HCT116 (cell line): ENCODE data around the gene SEPTIN2. TPM values are rescaled to one million over a fixed set of nuclear protein-coding genes. Genes with fewer than 3 reads are reported as not detected.

Source experiments
- ATAC-seq: fragments of 200-7000 bp; cut with Tn5 transposase; 2 replicates; pipeline ENCODE4 v1.9.1; 2020; ENCODE audit warnings: mild to moderate bottlenecking, moderate library complexity
- BruUV-seq: library from RNA; stranded (reverse); fragments of 400-500 nt; replicated peaks from 2 replicates; lab custom pipeline; 2021; lab: Mats Ljungman, UMichigan
- CTCF ChIA-PET: fragments of 300-600 bp; sonication (Branson Sonifier 250); formaldehyde crosslinking; loops from one replicate; lab custom pipeline; 2021; ENCODE audit warnings: antibody characterized with exemption; lab: Charles Lee
- POLR2A ChIA-PET: fragments of 300-600, 350-600 bp; sonication (Branson Sonifier 250); formaldehyde crosslinking; loops from one replicate; lab custom pipeline; 2021; ENCODE audit warnings: antibody characterized with exemption; lab: Charles Lee
- RAD21 ChIA-PET, 2 experiments: fragments of 300-600 bp; sonication (Branson Sonifier 250); formaldehyde crosslinking; loops; one replicate each; lab custom pipeline; 2023; ENCODE audit warnings: low total read pairs in 2 of 2; ENCODE audit not compliant: uncharacterized antibody in 2 of 2, unreplicated experiment in 2 of 2, low non-redundant PET in 1 of 2; lab: Charles Lee
- DNase-seq: peaks from one replicate; pipeline ENCODE4 v3.0.0-alpha.2; 2010; ENCODE audit warnings: low read depth, low spot score
- H2AFZ ChIP-seq: fragments of 200-600 bp; shearing (Covaris generic), sonication (generic); 2 replicates; pipeline ENCODE4 v1.6.1; 2017; ENCODE audit warnings: low read depth, mixed run types, mixed read lengths, antibody characterized with exemption, low read length; ENCODE audit not compliant: poor library complexity, severe bottlenecking
- H3K27ac ChIP-seq: 2 replicates; pipeline ENCODE4 v1.5.1; 2012; ENCODE audit warnings: low read depth, low read length
- H3K27me3 ChIP-seq: fragments of 200-600 bp; sonication (generic); 2 replicates; pipeline ENCODE4 v1.6.1; 2016; ENCODE audit warnings: mixed run types, low read length, mixed read lengths; ENCODE audit not compliant: insufficient read depth
- H3K36me3 ChIP-seq, 2 experiments: fragments of 200-500 bp in 1 of 2; fragments of 200-600 bp in 1 of 2; sonication (Bioruptor generic) in 1 of 2; sonication (generic) in 1 of 2; 2 replicates each; pipeline versions ENCODE4 v1.5.1 to v1.6.1; 2014 to 2016; ENCODE audit warnings: low read length in 2 of 2, inconsistent platforms in 1 of 2, mixed read lengths in 1 of 2, mixed run types in 1 of 2; ENCODE audit not compliant: insufficient read depth in 2 of 2, control insufficient read depth in 1 of 2
- H3K4me1 ChIP-seq, 2 experiments: fragments of 200-600 bp in 1 of 2; sonication (generic) in 1 of 2; 2 replicates each; pipeline versions ENCODE4 v1.5.1 to v1.6.1; 2012 to 2017; ENCODE audit warnings: low read length in 2 of 2, inconsistent platforms in 1 of 2, mild to moderate bottlenecking in 1 of 2, mixed read lengths in 1 of 2, mixed run types in 1 of 2, moderate library complexity in 1 of 2; ENCODE audit not compliant: insufficient read depth in 2 of 2, control insufficient read depth in 1 of 2
- H3K4me2 ChIP-seq: fragments of 200-600 bp; sonication (generic); 2 replicates; pipeline ENCODE4 v1.6.1; 2017; ENCODE audit warnings: mixed run types, low read length, mixed read lengths
- H3K4me3 ChIP-seq, 2 experiments: fragments of 200-600 bp in 1 of 2; sonication (generic) in 1 of 2; replicated peaks in 1 of 2; 2 replicates each; pipeline ENCODE4 v1.5.1; 2011 to 2016; ENCODE audit warnings: low read length in 2 of 2, control low read depth in 1 of 2, low read depth in 1 of 2, mild to moderate bottlenecking in 1 of 2, mixed read lengths in 1 of 2, mixed run types in 1 of 2
- H3K79me2 ChIP-seq: fragments of 200-600 bp; sonication (generic); 2 replicates; pipeline ENCODE4 v1.6.1; 2017; ENCODE audit warnings: mild to moderate bottlenecking, mixed run types, low read length, moderate library complexity, mixed read lengths; ENCODE audit not compliant: insufficient read depth
- H3K9ac ChIP-seq: fragments of 200-600 bp; sonication (generic); 2 replicates; pipeline ENCODE4 v1.6.1; 2016; ENCODE audit warnings: low read length, mixed read lengths
- H3K9me2 ChIP-seq: fragments of 200-600 bp; sonication (generic), shearing (Covaris generic); 2 replicates; pipeline ENCODE4 v1.6.1; 2017; ENCODE audit warnings: mixed run types, mild to moderate bottlenecking, moderate library complexity; ENCODE audit not compliant: insufficient read depth
- H3K9me3 ChIP-seq, 2 experiments: fragments of 200-500 bp in 1 of 2; fragments of 200-600 bp in 1 of 2; sonication (Bioruptor generic) in 1 of 2; sonication (generic) in 1 of 2; 2 replicates each; pipeline ENCODE4 v1.6.1; 2014 to 2017; ENCODE audit warnings: low read length in 2 of 2, mixed read lengths in 2 of 2, inconsistent platforms in 1 of 2, low read depth in 1 of 2, mild to moderate bottlenecking in 1 of 2, mixed run types in 1 of 2, moderate library complexity in 1 of 2; ENCODE audit not compliant: control insufficient read depth in 1 of 2, insufficient read depth in 1 of 2
- H4K20me1 ChIP-seq: fragments of 200-600 bp; sonication (generic), shearing (Covaris generic); 2 replicates; pipeline ENCODE4 v1.6.1; 2017; ENCODE audit warnings: mixed run types, mild to moderate bottlenecking, moderate library complexity; ENCODE audit not compliant: insufficient read depth
- CBX3 ChIP-seq: IDR thresholded peaks from 2 replicates; pipeline ENCODE4 v1.6.1; 2012; ENCODE audit warnings: low read depth
- CEBPB ChIP-seq: IDR thresholded peaks from 2 replicates; pipeline ENCODE4 v1.6.1; 2012; ENCODE audit warnings: low read depth
- CTCF ChIP-seq, 3 experiments: fragments of 200-600 bp in 1 of 3; sonication (generic) in 1 of 3; IDR thresholded peaks in 2 of 3; conservative IDR thresholded peaks in 1 of 3; 2 replicates each; pipeline ENCODE4 v1.5.1; 2012 to 2017; ENCODE audit warnings: low read depth in 2 of 3, low read length in 2 of 3, antibody characterized with exemption in 1 of 3, borderline replicate concordance in 1 of 3, control low read depth in 1 of 3, mild to moderate bottlenecking in 1 of 3, mixed read lengths in 1 of 3, mixed run types in 1 of 3, moderate library complexity in 1 of 3; ENCODE audit not compliant: insufficient read depth in 1 of 3
- EZH2 ChIP-seq: fragments of 200-600 bp; sonication (generic); IDR thresholded peaks from 2 replicates; pipeline ENCODE4 v1.6.1; 2017; ENCODE audit warnings: antibody characterized with exemption, mixed run types
- EZH2phosphoT487 ChIP-seq: fragments of 200-600 bp; IDR thresholded peaks from 2 replicates; pipeline ENCODE4 v1.6.1; 2018; ENCODE audit warnings: antibody characterized with exemption, borderline replicate concordance
- JUND ChIP-seq: IDR thresholded peaks from 2 replicates; pipeline ENCODE4 v1.6.1; 2012
- MAX ChIP-seq: IDR thresholded peaks from 2 replicates; pipeline ENCODE4 v1.6.1; 2012
- POLR2AphosphoS5 ChIP-seq: IDR thresholded peaks from 2 replicates; pipeline ENCODE4 v1.6.1; 2011; ENCODE audit warnings: mild to moderate bottlenecking, low read depth, low read length, moderate library complexity
- RAD21 ChIP-seq: IDR thresholded peaks from 2 replicates; pipeline ENCODE4 v1.6.1; 2012; ENCODE audit warnings: low read depth, mild to moderate bottlenecking
- REST ChIP-seq: IDR thresholded peaks from 2 replicates; pipeline ENCODE4 v1.6.1; 2012; ENCODE audit warnings: low read depth
- SIN3A ChIP-seq: IDR thresholded peaks from 2 replicates; pipeline ENCODE4 v1.6.1; 2012; ENCODE audit warnings: low read depth
- SP1 ChIP-seq: IDR thresholded peaks from 2 replicates; pipeline ENCODE4 v1.6.1; 2012; ENCODE audit warnings: low read depth
- SRF ChIP-seq: IDR thresholded peaks from 2 replicates; pipeline ENCODE4 v1.6.1; 2012; ENCODE audit warnings: low read depth
- TCF7L2 ChIP-seq: IDR thresholded peaks from 2 replicates; pipeline ENCODE4 v1.7.0; 2011; ENCODE audit warnings: borderline replicate concordance, inconsistent platforms; ENCODE audit not compliant: insufficient read depth, insufficient read length; ENCODE audit errors: extremely low read depth
- YY1 ChIP-seq: IDR thresholded peaks from 2 replicates; pipeline ENCODE4 v1.6.1; 2011; ENCODE audit warnings: low read length, low read depth, moderate library complexity, mild to moderate bottlenecking; ENCODE audit not compliant: insufficient replicate concordance; ENCODE audit errors: extremely low read depth
- ZBTB33 ChIP-seq: IDR thresholded peaks from 2 replicates; pipeline ENCODE4 v1.6.1; 2011; ENCODE audit warnings: mild to moderate bottlenecking, low read length, moderate library complexity; ENCODE audit not compliant: insufficient replicate concordance; ENCODE audit errors: extremely low read depth
- ZFX ChIP-seq: fragments of 450-650 bp; IDR thresholded peaks from 2 replicates; pipeline ENCODE4 v1.6.1; 2017
- intact Hi-C: fragments of 100-400 bp; cut with micrococcal nuclease; formaldehyde crosslinking; loops from 2 replicates; pipeline ENCODE4 v1.10.0; 2022
- total RNA-seq: library from RNA; stranded (reverse); gene quantifications from one replicate; pipeline ENCODE4 v1.2.1, GENCODE V29; 2021; ENCODE audit not compliant: unreplicated experiment

The SEPTIN2 gene
- total RNA-seq, 1 experiment from 2014 or later: 317 TPM

- Histone ChIP-seq H3K36me3 (peaks cover 0 to 13% of the 10 kb centered on the region in 2 experiments; a peak in 1 of 4 replicates), H3K4me3 (no peak overlapping the region), H3K9ac (no peak overlapping the region), H3K27ac (no peak overlapping the region), H3K4me1 (peaks cover 8 to 10% of the 10 kb centered on the region in 2 experiments), H3K27me3 (no peaks in the 10 kb centered on the region), H3K4me2 (no peak overlapping the region), H3K9me3 (no peaks in the 10 kb centered on the region), H3K79me2 (peaks cover 56% of the 10 kb centered on the region), H4K20me1 (no peaks in the 10 kb centered on the region), H2AFZ (no peak overlapping the region), H3K9me2 (no peaks in the 10 kb centered on the region)
- ChIA-PET RAD21 (no interaction called here), POLR2A (no interaction called here), CTCF (no interaction called here)
- no TSS peak for BruUV-seq
- ATAC-seq (no peak), DNase-seq (no peak)
- intact Hi-C loops: no loop called here
- TF ChIP-seq SRF: no peak
- TF ChIP-seq TCF7L2: no peak
- TF ChIP-seq ZBTB33: no peak
- TF ChIP-seq MAX: no peak
- no peak for TF ChIP-seq YY1
- no peak for TF ChIP-seq CTCF (IDR thresholded peaks at IDR 0.05 in 2 of 3, conservative IDR thresholded peaks at IDR 0.05 in 1 of 3; ENCODE audit: borderline replicate concordance in 1 of 3, insufficient read depth in 1 of 3, low read depth in 2 of 3, low read length in 2 of 3)
- no peak for TF ChIP-seq CBX3
- no peak for TF ChIP-seq EZH2
- TF ChIP-seq EZH2phosphoT487: no peak
- TF ChIP-seq POLR2AphosphoS5: no peak
- no peak for TF ChIP-seq JUND
- TF ChIP-seq SIN3A: no peak
- no peak for TF ChIP-seq REST
- no peak for TF ChIP-seq RAD21
- no peak for TF ChIP-seq CEBPB
- TF ChIP-seq ZFX: no peak
- TF ChIP-seq SP1: no peak
- TF ChIP-seq, all 23 proteins: peak for 0
These were observed 61.1 kb downstream of the SEPTIN2 start for GRCh38 chr2:241376808-241377207.
